GM23338 (cell line): ENCODE data around the gene CBFA2T3.

Experiments
- CREB1 ChIP-seq: fragments of 250-450 bp; sonication (Bioruptor Pico); IDR thresholded peaks from 2 replicates; pipeline ENCODE4 v1.5.0; 2020; ENCODE audit warnings: low read depth, mild to moderate bottlenecking, moderate library complexity
- EZH2 ChIP-seq: fragments of 200-600 bp; sonication (generic); IDR thresholded peaks from one replicate; pipeline ENCODE4 v1.8.0; 2017; ENCODE audit warnings: antibody characterized with exemption, mild to moderate bottlenecking, low read depth; ENCODE audit not compliant: unreplicated experiment
- EZH2phosphoT487 ChIP-seq: fragments of 200-600 bp; sonication (generic); IDR thresholded peaks from one replicate; pipeline ENCODE4 v1.8.1; 2018; ENCODE audit warnings: antibody characterized with exemption; ENCODE audit not compliant: unreplicated experiment
- JUNB ChIP-seq: IDR thresholded peaks from one replicate; pipeline ENCODE4 v1.6.1; 2016; ENCODE audit warnings: antibody characterized with exemption; ENCODE audit not compliant: unreplicated experiment
- POLR2AphosphoS5 ChIP-seq: IDR thresholded peaks from 2 replicates; pipeline ENCODE4 v1.6.1; 2016; ENCODE audit warnings: antibody characterized with exemption, low read depth
- STAT1 ChIP-seq: IDR thresholded peaks from one replicate; pipeline ENCODE4 v1.6.1; 2016; ENCODE audit warnings: antibody characterized with exemption; ENCODE audit not compliant: unreplicated experiment
- TF ChIP-seq, protein P1 (sequence below): IDR thresholded peaks from one replicate; pipeline ENCODE4 v1.6.1; 2018; ENCODE audit warnings: antibody characterized with exemption; ENCODE audit not compliant: unreplicated experiment
- TF ChIP-seq, protein P2 (sequence below), 2 experiments: fragments of 200-600 bp in 1 of 2; sonication (generic) in 1 of 2; conservative IDR thresholded peaks; 2 replicates each; pipeline versions ENCODE4 v1.5.1 to v1.6.1; 2016 to 2017; ENCODE audit warnings: antibody characterized with exemption in 2 of 2, low read depth in 2 of 2, mild to moderate bottlenecking in 2 of 2, moderate library complexity in 1 of 2
- TF ChIP-seq, protein P3 (sequence below): IDR thresholded peaks from 2 replicates; pipeline ENCODE4 v1.6.1; 2016; ENCODE audit warnings: antibody characterized with exemption

DNA sequence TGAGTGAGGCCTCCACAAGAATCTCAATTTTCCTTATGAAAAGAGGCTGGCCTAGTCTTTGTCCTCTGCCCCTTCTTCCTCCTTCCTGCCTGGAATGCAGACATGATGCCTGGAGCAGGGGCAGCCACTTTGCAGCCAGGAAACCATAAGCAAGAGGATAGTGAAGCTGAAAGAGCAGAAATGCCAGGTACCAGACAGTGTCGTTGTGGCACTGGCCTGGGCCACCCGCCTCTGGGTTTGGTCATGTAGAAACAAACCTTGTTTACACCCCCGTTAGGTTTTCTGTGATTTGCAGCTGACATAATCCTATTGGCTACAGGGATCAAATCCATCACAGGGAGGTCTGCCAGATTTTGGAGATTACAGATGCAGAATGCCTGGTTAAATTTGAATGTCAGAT is 16.5 kb downstream of the CBFA2T3 start:
- TF ChIP-seq, protein P1, sequence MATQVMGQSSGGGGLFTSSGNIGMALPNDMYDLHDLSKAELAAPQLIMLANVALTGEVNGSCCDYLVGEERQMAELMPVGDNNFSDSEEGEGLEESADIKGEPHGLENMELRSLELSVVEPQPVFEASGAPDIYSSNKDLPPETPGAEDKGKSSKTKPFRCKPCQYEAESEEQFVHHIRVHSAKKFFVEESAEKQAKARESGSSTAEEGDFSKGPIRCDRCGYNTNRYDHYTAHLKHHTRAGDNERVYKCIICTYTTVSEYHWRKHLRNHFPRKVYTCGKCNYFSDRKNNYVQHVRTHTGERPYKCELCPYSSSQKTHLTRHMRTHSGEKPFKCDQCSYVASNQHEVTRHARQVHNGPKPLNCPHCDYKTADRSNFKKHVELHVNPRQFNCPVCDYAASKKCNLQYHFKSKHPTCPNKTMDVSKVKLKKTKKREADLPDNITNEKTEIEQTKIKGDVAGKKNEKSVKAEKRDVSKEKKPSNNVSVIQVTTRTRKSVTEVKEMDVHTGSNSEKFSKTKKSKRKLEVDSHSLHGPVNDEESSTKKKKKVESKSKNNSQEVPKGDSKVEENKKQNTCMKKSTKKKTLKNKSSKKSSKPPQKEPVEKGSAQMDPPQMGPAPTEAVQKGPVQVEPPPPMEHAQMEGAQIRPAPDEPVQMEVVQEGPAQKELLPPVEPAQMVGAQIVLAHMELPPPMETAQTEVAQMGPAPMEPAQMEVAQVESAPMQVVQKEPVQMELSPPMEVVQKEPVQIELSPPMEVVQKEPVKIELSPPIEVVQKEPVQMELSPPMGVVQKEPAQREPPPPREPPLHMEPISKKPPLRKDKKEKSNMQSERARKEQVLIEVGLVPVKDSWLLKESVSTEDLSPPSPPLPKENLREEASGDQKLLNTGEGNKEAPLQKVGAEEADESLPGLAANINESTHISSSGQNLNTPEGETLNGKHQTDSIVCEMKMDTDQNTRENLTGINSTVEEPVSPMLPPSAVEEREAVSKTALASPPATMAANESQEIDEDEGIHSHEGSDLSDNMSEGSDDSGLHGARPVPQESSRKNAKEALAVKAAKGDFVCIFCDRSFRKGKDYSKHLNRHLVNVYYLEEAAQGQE: no peak
- TF ChIP-seq EZH2phosphoT487: no peak
- TF ChIP-seq, protein P2, sequence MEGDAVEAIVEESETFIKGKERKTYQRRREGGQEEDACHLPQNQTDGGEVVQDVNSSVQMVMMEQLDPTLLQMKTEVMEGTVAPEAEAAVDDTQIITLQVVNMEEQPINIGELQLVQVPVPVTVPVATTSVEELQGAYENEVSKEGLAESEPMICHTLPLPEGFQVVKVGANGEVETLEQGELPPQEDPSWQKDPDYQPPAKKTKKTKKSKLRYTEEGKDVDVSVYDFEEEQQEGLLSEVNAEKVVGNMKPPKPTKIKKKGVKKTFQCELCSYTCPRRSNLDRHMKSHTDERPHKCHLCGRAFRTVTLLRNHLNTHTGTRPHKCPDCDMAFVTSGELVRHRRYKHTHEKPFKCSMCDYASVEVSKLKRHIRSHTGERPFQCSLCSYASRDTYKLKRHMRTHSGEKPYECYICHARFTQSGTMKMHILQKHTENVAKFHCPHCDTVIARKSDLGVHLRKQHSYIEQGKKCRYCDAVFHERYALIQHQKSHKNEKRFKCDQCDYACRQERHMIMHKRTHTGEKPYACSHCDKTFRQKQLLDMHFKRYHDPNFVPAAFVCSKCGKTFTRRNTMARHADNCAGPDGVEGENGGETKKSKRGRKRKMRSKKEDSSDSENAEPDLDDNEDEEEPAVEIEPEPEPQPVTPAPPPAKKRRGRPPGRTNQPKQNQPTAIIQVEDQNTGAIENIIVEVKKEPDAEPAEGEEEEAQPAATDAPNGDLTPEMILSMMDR (conservative IDR thresholded peaks at IDR 0.05; ENCODE audit: low read depth in 2 of 2): no peak
- no peak for TF ChIP-seq POLR2AphosphoS5
- no peak for TF ChIP-seq EZH2
- no peak for TF ChIP-seq STAT1
- TF ChIP-seq JUNB: no peak
- no peak for TF ChIP-seq CREB1 (CRISPR knock-in tag)
- TF ChIP-seq, protein P3, sequence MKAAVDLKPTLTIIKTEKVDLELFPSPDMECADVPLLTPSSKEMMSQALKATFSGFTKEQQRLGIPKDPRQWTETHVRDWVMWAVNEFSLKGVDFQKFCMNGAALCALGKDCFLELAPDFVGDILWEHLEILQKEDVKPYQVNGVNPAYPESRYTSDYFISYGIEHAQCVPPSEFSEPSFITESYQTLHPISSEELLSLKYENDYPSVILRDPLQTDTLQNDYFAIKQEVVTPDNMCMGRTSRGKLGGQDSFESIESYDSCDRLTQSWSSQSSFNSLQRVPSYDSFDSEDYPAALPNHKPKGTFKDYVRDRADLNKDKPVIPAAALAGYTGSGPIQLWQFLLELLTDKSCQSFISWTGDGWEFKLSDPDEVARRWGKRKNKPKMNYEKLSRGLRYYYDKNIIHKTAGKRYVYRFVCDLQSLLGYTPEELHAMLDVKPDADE: no peak
